Subcutaneous adipose tissue (tissue), 4 donors: Measurements from ENCODE around the gene TICRR. TPM values are rescaled to one million over a fixed set of nuclear protein-coding genes. Genes with fewer than 3 reads are reported as not detected.

ENCODE experiments used
- CTCF ChIP-seq: fragments of 450-650 bp; IDR thresholded peaks from one replicate; pipeline ENCODE4 v1.5.1; 2016; ENCODE audit warnings: low read depth, mild to moderate bottlenecking, control low read depth, antibody characterized with exemption, moderate library complexity
- total RNA-seq, 4 donors: library from RNA; depleted of rRNA; stranded (reverse); fragments of >200 nt; gene quantifications; one replicate each; pipeline ENCODE4 v1.1.0, GENCODE V29; 2016

The TICRR gene
- total RNA-seq, 4 donors from 2014 or later = 0.22 to 0.51 (median 0.38) TPM; not detected in 1

GRCh38 chr15:89645680-89646079 is 70.4 kb downstream of the TICRR start:
- TF ChIP-seq CTCF = no peak

- TF ChIP-seq CTCF = no peak
These were observed 71.3 kb downstream of the TICRR start for GRCh38 chr15:89646416-89647141.

GRCh38 chr15:89647191-89647851 is 72.1 kb downstream of the TICRR start:
- TF ChIP-seq CTCF = no peak

- no peak for TF ChIP-seq CTCF
These were observed 73.1 kb downstream of the TICRR start for GRCh38 chr15:89648106-89649012.

GRCh38 chr15:89649013-89649625 is 73.8 kb downstream of the TICRR start:
- no peak for TF ChIP-seq CTCF

- no peak for TF ChIP-seq CTCF
These were observed 74.4 kb downstream of the TICRR start for GRCh38 chr15:89649716-89650115.
